Measurements from ENCODE around the gene UBE3B.
"Not testable (repeated sequence)": the region's sequence is repeated elsewhere in the genome, so short reads cannot be mapped to it uniquely, and the experiment has no call there.

Gene UBE3B

GRCh38 chr12:109464642-109465351 is 12.6 kb upstream of the UBE3B start:
- DNase-seq (ENCODE audit: low read depth), result peak; percentile 69
- TF ChIP-seq CTCF (conservative IDR thresholded peaks at IDR 0.05; ENCODE audit: low read length), result no peak
- H3K4me3 ChIP-seq (ENCODE audit: low read length), result no peak overlapping the region

GRCh38 chr12:109466305-109466704 is 11.1 kb upstream of the UBE3B start:
- DNase-seq (ENCODE audit: low read depth), result no peak
- no peak for TF ChIP-seq CTCF (conservative IDR thresholded peaks at IDR 0.05; ENCODE audit: low read length)
- H3K4me3 ChIP-seq (ENCODE audit: low read length), result no peak overlapping the region

- no peak for DNase-seq (ENCODE audit: low read depth)
- no peak for TF ChIP-seq CTCF (conservative IDR thresholded peaks at IDR 0.05; ENCODE audit: low read length)
- H3K4me3 ChIP-seq (ENCODE audit: low read length), result no peak overlapping the region
These were observed 10.6 kb upstream of the UBE3B start for GRCh38 chr12:109466821-109467220.

GRCh38 chr12:109467978-109468676 is 9.3 kb upstream of the UBE3B start:
- no peak for TF ChIP-seq CTCF (conservative IDR thresholded peaks at IDR 0.05; ENCODE audit: low read length)
- DNase-seq (ENCODE audit: low read depth), result peak; percentile 61

GRCh38 chr12:109469517-109469916 is 7.9 kb upstream of the UBE3B start:
- no peak for TF ChIP-seq CTCF (conservative IDR thresholded peaks at IDR 0.05; ENCODE audit: low read length)
- no peak overlapping the region for H3K4me3 ChIP-seq (ENCODE audit: low read length)
- DNase-seq (ENCODE audit: low read depth), result peak; percentile 92

More at GRCh38 chr12:109467978-109468676, 9.3 kb upstream of the UBE3B start:
- no peak overlapping the region for H3K4me3 ChIP-seq (ENCODE audit: low read length)

GRCh38 chr12:109473006-109473405 is 4.4 kb upstream of the UBE3B start:
- no peak overlapping the region for H3K4me3 ChIP-seq (ENCODE audit: low read length)
- DNase-seq (ENCODE audit: low read depth), result no peak
- no peak for TF ChIP-seq CTCF (conservative IDR thresholded peaks at IDR 0.05; ENCODE audit: low read length)

- DNase-seq (ENCODE audit: low read depth); H3K4me3 ChIP-seq (ENCODE audit: low read length): not testable (repeated sequence)
These were observed 3.7 kb upstream of the UBE3B start for GRCh38 chr12:109473526-109474270.

Data from AG10803 (cell line).